Fibroblast of pulmonary artery (primary cell): ENCODE data around the gene DCAF6.

Source experiments
- DNase-seq: peaks from one replicate; pipeline ENCODE4 v3.0.0-alpha.2; 2010; ENCODE audit warnings: low read depth
- H3K4me3 ChIP-seq: replicated peaks from 2 replicates; pipeline ENCODE4 v1.5.1; 2011; ENCODE audit warnings: low read depth, mild to moderate bottlenecking, control low read depth, low read length, moderate library complexity
- TF ChIP-seq, protein P1 (sequence below): IDR thresholded peaks from 2 replicates; pipeline ENCODE4 v1.5.1; 2011; ENCODE audit warnings: mild to moderate bottlenecking, control low read depth, low read length, inconsistent platforms; ENCODE audit errors: missing control alignments

DCAF6 gene

DNA sequence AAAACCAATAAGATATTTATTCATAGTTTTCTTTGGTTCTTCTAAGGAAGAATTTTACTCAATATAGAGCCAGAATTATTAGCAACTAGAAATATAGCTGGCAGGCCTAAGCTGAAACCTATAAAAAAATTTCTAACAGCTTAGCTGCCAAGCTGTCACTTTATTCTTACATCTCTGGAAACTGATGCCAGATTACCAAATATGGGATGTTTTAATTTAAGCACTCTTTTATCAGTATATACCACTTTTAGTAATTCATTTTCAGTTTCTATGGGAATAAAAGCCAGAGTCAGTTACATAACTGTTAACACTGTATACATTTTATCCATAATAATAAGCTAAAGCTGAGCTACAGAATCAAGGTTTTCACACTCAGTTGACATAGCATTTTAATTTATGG, 69.0 kb downstream of the DCAF6 start:
- no peak for DNase-seq

DNA sequence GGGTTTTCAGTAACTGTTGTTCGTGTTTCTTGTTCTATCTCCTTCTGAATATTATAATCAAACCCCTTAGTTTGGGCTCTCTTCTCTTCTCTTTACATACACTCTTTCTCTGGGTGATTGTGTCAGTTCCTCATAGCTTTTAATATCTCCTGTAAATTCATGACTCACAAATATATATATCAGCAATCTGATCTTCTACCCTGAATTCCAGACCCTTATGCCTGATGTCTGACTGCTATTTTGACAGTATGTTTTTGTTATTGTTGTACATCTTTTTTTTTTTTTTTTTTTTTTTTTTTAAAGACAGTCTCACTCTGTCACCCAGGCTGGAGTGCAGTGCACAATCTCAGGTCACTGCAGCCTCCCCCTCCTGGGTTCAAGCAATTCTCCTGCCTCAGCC, 71.2 kb downstream of the DCAF6 start:
- TF ChIP-seq, protein P1, sequence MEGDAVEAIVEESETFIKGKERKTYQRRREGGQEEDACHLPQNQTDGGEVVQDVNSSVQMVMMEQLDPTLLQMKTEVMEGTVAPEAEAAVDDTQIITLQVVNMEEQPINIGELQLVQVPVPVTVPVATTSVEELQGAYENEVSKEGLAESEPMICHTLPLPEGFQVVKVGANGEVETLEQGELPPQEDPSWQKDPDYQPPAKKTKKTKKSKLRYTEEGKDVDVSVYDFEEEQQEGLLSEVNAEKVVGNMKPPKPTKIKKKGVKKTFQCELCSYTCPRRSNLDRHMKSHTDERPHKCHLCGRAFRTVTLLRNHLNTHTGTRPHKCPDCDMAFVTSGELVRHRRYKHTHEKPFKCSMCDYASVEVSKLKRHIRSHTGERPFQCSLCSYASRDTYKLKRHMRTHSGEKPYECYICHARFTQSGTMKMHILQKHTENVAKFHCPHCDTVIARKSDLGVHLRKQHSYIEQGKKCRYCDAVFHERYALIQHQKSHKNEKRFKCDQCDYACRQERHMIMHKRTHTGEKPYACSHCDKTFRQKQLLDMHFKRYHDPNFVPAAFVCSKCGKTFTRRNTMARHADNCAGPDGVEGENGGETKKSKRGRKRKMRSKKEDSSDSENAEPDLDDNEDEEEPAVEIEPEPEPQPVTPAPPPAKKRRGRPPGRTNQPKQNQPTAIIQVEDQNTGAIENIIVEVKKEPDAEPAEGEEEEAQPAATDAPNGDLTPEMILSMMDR, result no peak
- H3K4me3 ChIP-seq, result no peak overlapping the region
- DNase-seq, result no peak

More for the DNA sequence above, 69.0 kb downstream of the DCAF6 start:
- TF ChIP-seq, protein P1, result no peak
- no peak overlapping the region for H3K4me3 ChIP-seq

DNA sequence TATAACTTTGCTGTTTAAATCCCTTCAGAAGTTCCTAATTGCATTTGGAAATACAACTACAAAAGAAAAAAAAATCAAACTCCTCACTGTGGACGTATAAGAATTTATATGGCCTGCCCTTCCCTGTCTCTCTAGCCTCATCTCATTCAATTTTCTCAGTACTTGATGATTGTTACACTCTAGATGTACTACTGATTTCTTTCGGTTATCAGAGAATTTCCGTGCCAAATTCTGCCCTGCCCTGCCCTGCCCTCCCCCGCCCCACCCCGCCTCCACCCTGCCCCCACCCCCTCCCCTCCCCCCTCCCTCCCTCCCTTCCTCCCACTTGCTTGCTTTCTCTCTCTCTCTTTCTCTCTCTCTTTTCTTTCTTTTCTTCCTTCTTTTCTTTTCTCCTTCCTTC, 72.1 kb downstream of the DCAF6 start:
- TF ChIP-seq, protein P1, result no peak
- no peak for DNase-seq

DNA sequence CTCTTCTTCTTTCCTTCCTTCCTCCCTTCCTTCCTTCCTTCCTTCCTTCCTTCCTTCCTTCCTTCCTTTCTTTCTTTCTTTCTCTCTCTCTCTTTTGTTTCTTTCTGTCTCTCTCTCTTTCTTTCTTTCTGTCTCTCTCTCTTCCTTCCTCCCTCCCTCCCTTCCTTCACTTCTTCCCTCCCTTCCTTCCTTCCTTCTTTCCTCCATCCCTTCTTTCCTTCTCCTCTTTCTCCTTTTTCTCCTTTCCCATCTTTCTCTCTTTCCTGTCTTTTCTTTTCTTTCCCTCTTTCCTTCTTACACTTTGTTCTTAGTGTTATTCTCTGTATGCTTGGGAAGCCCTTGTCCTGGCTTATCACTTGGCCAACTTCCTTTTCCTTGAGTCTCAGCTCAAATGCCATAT, 72.8 kb downstream of the DCAF6 start:
- DNase-seq, result no peak
- TF ChIP-seq, protein P1, result no peak
- no peak overlapping the region for H3K4me3 ChIP-seq

More for the DNA sequence above, 72.1 kb downstream of the DCAF6 start:
- H3K4me3 ChIP-seq, result no peak overlapping the region

DNA sequence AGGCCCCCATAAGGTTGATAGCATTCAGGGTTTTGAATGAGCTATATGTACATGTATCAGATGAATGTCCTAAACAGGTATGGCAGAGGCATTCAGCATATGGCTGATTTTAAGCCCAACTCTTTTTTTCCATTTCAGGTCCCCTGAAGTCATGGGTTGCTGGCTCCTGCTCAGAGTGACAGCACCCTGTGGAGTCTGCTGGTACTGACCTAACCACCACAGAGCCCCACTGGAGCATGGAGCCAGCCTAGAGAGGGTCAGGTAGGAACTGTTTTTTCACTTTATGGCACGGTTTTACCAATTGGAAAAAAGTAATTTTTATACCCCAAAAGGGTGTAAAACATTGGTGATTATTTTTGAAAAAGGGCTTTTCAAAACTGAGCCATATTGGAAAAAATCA, 82.9 kb downstream of the DCAF6 start:
- DNase-seq, result no peak
- TF ChIP-seq, protein P1, result no peak
- no peak overlapping the region for H3K4me3 ChIP-seq

DNA sequence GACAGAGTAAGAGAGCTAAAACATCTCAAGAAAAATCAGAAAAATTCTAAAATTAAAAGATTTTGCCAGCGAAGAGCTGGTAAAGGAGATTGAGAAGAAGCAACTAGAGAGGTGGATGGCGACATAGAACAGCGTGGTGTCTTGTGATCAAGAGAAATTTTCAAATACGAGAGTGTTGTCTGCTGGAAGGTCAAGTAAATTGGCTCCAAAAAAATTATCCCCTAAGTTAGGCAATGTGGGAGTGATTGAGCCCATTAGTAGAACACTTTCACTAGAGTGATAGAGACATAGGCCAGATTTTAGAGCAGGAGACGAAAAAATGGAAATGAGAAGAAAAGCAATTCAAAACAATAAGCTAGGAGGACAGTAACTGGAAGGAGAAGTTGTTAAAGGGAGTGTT, 94.7 kb downstream of the DCAF6 start:
- H3K4me3 ChIP-seq, result no peak overlapping the region
- DNase-seq, result no peak
- TF ChIP-seq, protein P1, result no peak

DNA sequence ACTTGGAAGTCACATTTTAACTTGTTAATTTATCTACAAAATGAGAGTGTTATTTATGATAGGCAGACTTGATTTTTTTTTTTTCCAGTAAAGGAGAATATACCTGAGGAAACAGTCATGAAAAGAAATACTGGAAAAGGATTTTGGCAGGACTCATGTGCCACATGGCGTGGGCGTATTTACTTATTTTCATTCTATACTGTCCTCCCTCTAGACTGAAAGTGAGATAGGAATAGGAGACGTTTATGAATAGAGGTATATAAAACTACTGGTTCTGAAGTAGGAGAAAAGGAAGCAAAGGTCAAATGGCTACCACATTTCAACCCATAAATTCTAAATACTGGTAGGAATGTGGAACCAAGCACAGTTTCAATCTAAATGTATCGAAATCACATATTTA, 95.1 kb downstream of the DCAF6 start:
- H3K4me3 ChIP-seq, result no peak overlapping the region
- DNase-seq, result no peak
- TF ChIP-seq, protein P1, result no peak
